Activated naive CD8-positive, alpha-beta T cell treated with anti-CD3 and anti-CD28 coated beads, Interleukin-2, amount 10 ng/mL, durations not matched to agents 7 days and 5 days (primary cell): ENCODE data around the gene TIPIN. TPM values are rescaled to one million over a fixed set of nuclear protein-coding genes. Genes with fewer than 3 reads are reported as not detected.

Experiments
- ATAC-seq: fragments of 150-1000 bp; cut with Tn5 transposase; one replicate; pipeline ENCODE4 v1.10.0; 2021; ENCODE audit warnings: low read depth, moderate library complexity
- POLR2A ChIA-PET: fragments of 350-600 bp; sonication (Branson Sonifier 250); formaldehyde crosslinking; loops from one replicate; lab custom pipeline; 2021; ENCODE audit warnings: antibody characterized with exemption; lab: Charles Lee
- DNase-seq: peaks from one replicate; pipeline ENCODE4 v3.0.0; 2021
- H3K27ac Mint-ChIP-seq: one replicate; pipeline ENCODE4 v1.8.0; 2022; ENCODE audit warnings: mild to moderate bottlenecking, mixed read lengths
- H3K27me3 Mint-ChIP-seq: one replicate; pipeline ENCODE4 v1.8.0; 2022; ENCODE audit warnings: mild to moderate bottlenecking, moderate library complexity, mixed read lengths
- H3K36me3 Mint-ChIP-seq: one replicate; pipeline ENCODE4 v1.8.0; 2021; ENCODE audit warnings: mild to moderate bottlenecking, mixed read lengths
- H3K4me1 Mint-ChIP-seq: one replicate; pipeline ENCODE4 v1.8.0; 2021; ENCODE audit warnings: mixed read lengths
- H3K4me3 Mint-ChIP-seq: one replicate; pipeline ENCODE4 v1.8.0; 2022; ENCODE audit warnings: mild to moderate bottlenecking, moderate library complexity, mixed read lengths
- H3K9me3 Mint-ChIP-seq: one replicate; pipeline ENCODE4 v1.8.0; 2021; ENCODE audit warnings: mixed read lengths
- total RNA-seq, 2 experiments: library from RNA; stranded (reverse); gene quantifications; one replicate each; pipeline ENCODE4 v1.2.3, GENCODE V29; 2021

TIPIN gene
- total RNA-seq, 2 experiments from 2014 or later: 29.5 to 31.3 TPM

DNA sequence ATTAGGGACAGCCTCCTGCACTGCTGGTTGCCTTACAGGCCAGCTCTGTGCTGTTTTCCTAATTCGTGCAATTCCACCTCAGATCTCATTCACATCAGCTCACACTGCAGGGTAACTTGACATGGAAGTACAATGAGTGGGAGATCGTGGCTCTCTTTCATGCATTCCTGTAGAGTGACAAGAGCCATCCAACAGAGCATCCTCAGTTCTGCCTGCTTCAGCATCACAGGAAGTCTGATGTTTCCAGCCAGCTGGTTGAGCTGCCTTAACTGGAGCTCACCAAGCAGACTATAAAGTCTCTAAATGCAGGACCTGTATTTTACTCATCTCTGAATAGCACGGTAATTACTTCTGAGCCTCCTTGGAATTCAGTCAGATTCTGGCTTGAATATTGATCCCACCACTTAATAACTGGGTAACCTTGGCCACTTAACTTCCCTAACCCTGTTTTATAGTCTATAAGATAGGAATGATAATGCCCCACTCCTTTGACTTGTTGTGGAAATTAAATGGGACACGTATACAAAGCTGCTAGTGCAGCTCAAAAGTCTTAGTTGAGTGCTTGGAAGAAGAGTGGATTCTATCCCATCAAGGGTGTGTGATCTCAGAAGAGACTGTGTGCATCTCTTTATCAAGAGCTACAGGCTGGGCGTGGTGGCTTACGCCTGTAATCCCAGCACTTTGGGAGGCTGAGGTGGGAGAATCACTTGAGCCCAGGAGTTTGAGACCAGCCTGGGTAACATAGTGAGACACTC lies 64.5 kb downstream of the TIPIN start:
- ATAC-seq: no peak
- Mint-ChIP-seq H3K27me3 (no peaks in the 10 kb centered on the region), H3K36me3 (peaks cover 2% of the 10 kb centered on the region), H3K9me3 (no peaks in the 10 kb centered on the region), H3K27ac (peak overlapping the region; percentile 85), H3K4me3 (peak overlapping the region; percentile 78), H3K4me1 (peaks cover 34% of the 10 kb centered on the region)
- DNase-seq: no peak
- POLR2A ChIA-PET: interaction anchor here (0.7 to 1.7 kb wide), 7 partner anchors 41 to 987 kb away, joined by 3 to 7 read pairs (median 4); partner anchors contain the start of genes MAP2K1, RAB11A, RNU5B-1 and RPL4

DNA sequence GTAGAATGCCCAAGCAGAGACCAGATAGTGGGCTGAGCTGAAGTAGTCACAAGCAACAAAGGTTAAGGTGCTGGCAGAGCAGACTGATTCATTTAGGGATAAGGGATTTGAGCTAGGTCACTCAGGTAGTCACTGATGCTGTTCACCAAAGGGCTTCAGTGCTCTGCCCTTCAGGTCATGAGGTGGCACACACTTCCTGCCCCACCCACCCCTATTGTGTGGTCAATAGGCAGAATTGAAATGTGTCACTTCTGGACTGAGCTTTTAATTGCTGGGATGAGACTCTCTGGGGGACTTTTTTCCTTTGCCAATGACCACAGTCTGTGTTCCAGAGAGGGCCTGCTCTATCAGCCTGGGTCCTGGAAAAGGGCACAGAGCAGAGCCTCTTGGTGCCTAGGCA lies 66.0 kb downstream of the TIPIN start:
- H3K4me1 Mint-ChIP-seq: peaks cover 33% of the 10 kb centered on the region
- no peaks in the 10 kb centered on the region for H3K9me3 Mint-ChIP-seq
- H3K27me3 Mint-ChIP-seq: no peaks in the 10 kb centered on the region
- no peak for DNase-seq
- no peak overlapping the region for H3K27ac Mint-ChIP-seq
- no peak overlapping the region for H3K4me3 Mint-ChIP-seq
- POLR2A ChIA-PET: interaction anchor here (1.4 kb wide), 1 partner anchor 421 kb away, joined by 3 read pairs; the partner anchor contains the start of gene RAB11A
- H3K36me3 Mint-ChIP-seq: no peaks in the 10 kb centered on the region
- no peak for ATAC-seq

DNA sequence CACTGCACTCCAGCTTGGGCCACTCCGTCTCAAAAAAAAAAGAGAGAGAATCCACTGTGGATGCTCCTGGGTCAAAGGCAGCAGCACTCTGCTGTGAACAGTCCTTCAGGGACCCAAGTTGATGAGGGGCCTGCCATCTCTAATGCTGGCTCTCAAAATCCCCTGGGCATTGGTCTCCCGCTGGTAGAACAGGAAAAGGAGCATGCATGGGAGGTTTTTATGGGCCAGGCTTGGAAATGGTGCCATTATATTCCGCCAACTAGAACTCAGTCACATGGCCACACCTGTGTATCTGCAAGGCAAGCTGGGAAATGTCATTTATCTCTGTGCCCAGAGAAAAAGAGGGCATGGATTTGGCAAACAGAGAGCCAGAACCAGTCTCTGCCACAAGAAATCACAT lies 66.5 kb downstream of the TIPIN start:
- Mint-ChIP-seq H3K9me3 (no peaks in the 10 kb centered on the region), H3K36me3 (no peaks in the 10 kb centered on the region), H3K4me3 (no peak overlapping the region), H3K27me3 (no peaks in the 10 kb centered on the region), H3K27ac (no peak overlapping the region), H3K4me1 (peaks cover 31% of the 10 kb centered on the region)
- POLR2A ChIA-PET: interaction anchor here (1.4 kb wide), 1 partner anchor 421 kb away, joined by 3 read pairs; the partner anchor contains the start of gene RAB11A
- DNase-seq (no peak), ATAC-seq (no peak)

DNA sequence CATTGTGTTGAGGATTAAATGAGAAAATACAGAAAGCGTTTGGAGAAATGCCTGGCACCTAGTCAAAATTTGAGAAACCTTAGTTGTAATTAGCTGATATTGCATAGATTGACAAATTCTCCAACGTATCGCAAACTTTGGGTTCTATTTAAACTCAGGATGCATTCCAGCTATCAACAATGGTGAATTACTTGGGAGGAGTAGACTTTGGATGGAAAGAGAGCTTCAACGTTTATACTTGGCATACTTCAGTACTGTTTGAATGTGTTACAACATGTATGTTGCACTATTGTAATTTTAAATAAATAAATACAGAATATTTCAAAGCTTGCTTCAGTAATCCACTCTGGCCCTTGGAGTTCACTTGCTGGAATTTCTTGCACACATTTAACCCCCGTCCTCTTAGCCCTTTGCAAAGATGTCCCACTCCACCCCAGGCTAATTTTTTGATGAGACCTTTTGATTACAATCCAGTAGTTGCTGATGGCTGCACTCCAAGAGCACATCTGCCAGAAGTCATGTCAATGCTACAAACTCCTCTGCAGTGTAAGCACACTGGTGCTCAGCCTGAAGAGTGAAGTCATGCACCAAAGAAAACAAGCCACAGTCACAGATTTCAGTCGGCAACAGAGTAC lies 67.8 kb downstream of the TIPIN start:
- POLR2A ChIA-PET: interaction anchor here (0.6 kb wide), 1 partner anchor 184 kb away, joined by 3 read pairs; no protein-coding TSS in a partner anchor
- Mint-ChIP-seq H3K36me3 (no peaks in the 10 kb centered on the region), H3K27ac (no peak overlapping the region), H3K9me3 (no peaks in the 10 kb centered on the region), H3K4me3 (no peak overlapping the region), H3K27me3 (no peaks in the 10 kb centered on the region), H3K4me1 (peaks cover 26% of the 10 kb centered on the region)
- DNase-seq (no peak), ATAC-seq (no peak)

DNA sequence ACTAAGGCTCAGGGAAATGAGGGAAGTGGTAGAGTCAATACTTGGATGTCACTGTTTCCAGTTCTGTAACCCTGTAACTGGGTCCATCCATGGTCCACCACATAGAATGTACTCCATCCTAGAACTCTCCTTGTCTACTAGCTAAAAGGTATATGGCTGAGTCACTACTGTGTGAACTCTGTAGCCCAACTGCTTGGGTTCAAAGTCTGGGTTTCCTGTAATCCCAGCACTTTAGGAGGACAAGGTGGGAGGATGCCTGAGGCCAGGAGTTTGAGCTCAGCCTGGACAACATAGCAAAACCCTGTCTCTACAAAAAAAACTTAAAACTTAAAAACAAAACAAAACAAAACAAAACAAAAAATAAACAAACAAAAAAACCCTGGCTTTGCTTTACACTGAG lies 68.4 kb downstream of the TIPIN start:
- H3K9me3 Mint-ChIP-seq: no peaks in the 10 kb centered on the region
- POLR2A ChIA-PET: no interaction called here
- H3K27me3 Mint-ChIP-seq: no peaks in the 10 kb centered on the region
- H3K27ac Mint-ChIP-seq: no peak overlapping the region
- peaks cover 26% of the 10 kb centered on the region for H3K4me1 Mint-ChIP-seq
- ATAC-seq: no peak
- DNase-seq: no peak
- H3K36me3 Mint-ChIP-seq: no peaks in the 10 kb centered on the region
- H3K4me3 Mint-ChIP-seq: no peak overlapping the region

DNA sequence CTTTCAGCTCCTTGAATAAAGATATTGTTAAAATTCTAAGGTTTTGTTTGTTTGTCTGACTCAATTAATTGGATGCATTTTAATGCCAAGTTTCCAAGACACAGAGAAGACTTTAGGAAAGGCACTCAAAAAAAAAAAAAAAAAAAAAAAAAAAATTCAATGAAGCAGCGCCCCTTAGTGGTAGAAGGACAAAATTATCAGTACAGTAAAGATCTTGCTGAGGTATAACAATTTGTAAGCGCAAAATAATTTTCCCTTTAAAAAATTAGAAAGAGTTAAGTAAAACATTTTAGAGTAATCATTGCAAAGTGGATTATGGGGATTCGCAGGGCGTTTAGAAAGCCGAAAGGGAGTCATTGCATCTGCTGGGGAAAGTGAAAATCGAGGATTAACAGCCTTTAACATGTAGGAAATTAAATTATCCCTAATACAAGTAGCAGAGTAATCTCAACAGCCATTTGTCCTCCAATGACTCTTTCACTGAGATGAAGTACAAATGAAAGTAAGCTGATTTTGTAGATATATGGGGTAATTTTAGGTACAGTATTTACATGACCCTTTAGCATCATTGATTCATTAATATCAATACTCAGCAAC lies 68.9 kb downstream of the TIPIN start:
- ATAC-seq: no peak
- no peak overlapping the region for H3K4me3 Mint-ChIP-seq
- no peaks in the 10 kb centered on the region for H3K9me3 Mint-ChIP-seq
- H3K36me3 Mint-ChIP-seq: no peaks in the 10 kb centered on the region
- POLR2A ChIA-PET: no interaction called here
- no peak for DNase-seq
- peaks cover 25% of the 10 kb centered on the region for H3K4me1 Mint-ChIP-seq
- no peaks in the 10 kb centered on the region for H3K27me3 Mint-ChIP-seq
- H3K27ac Mint-ChIP-seq: no peak overlapping the region

Other genes starting within 250 kb of the TIPIN start
- not detected for gene MEGF11, start 102.9 kb downstream of the TIPIN start, total RNA-seq
- 10 to 100 TPM; 27.2 to 27.8 TPM for gene DIS3L, start 63.1 kb downstream of the TIPIN start, total RNA-seq
- 10 to 100 TPM; 95.0 to 96.5 TPM for gene MAP2K1, start 30.2 kb upstream of the TIPIN start, total RNA-seq
- 10 to 100 TPM; 32.4 to 33.7 TPM for gene SNAPC5, start 141.1 kb upstream of the TIPIN start, total RNA-seq
- 1,000 to 10,000 TPM; 2,522 to 2,542 TPM for gene RPL4, start 148.2 kb upstream of the TIPIN start, total RNA-seq
- gene ZWILCH, start 148.6 kb upstream of the TIPIN start, total RNA-seq: 10 to 100 TPM; 28.1 to 28.7 TPM
- not detected for gene LCTL, start 209.3 kb upstream of the TIPIN start, total RNA-seq